ENCODE measurements around the gene ITIH6.
"Not testable (repeated sequence)": the region's sequence is repeated elsewhere in the genome, so short reads cannot be mapped to it uniquely, and the experiment has no call there.

The ITIH6 gene

GRCh38 chrX:54798137-54798536, at the start of gene ITIH6:
Gene ITIH6 (minus strand): TSS chrX:54798255. CDS start chrX:54798210, 45 bp downstream.
- no peak for DNase-seq (ENCODE audit: low spot score)

- DNase-seq (ENCODE audit: low spot score): not testable (repeated sequence)
Observed at GRCh38 chrX:54847700-54848099, 49.6 kb upstream of the ITIH6 start.

GRCh38 chrX:54843050-54843449, 45.0 kb upstream of the ITIH6 start:
- DNase-seq (ENCODE audit: low spot score): no peak

GRCh38 chrX:54842607-54843006, 44.6 kb upstream of the ITIH6 start:
- DNase-seq (ENCODE audit: low spot score): no peak

GRCh38 chrX:54841184-54841874, 43.3 kb upstream of the ITIH6 start:
- DNase-seq (ENCODE audit: low spot score): not testable (repeated sequence)

- DNase-seq (ENCODE audit: low spot score): no peak
Observed at GRCh38 chrX:54838583-54838982, 40.5 kb upstream of the ITIH6 start.

- DNase-seq (ENCODE audit: low spot score): no peak
Observed at GRCh38 chrX:54826598-54826997, 28.5 kb upstream of the ITIH6 start.

GRCh38 chrX:54825716-54826438, 27.8 kb upstream of the ITIH6 start:
- no peak for DNase-seq (ENCODE audit: low spot score)

- no peak for DNase-seq (ENCODE audit: low spot score)
Observed at GRCh38 chrX:54824722-54825121, 26.7 kb upstream of the ITIH6 start.

GRCh38 chrX:54824195-54824594, 26.1 kb upstream of the ITIH6 start:
- no peak for DNase-seq (ENCODE audit: low spot score)

GRCh38 chrX:54821310-54821709, 23.3 kb upstream of the ITIH6 start:
- DNase-seq (ENCODE audit: low spot score): no peak

- no peak for DNase-seq (ENCODE audit: low spot score)
Observed at GRCh38 chrX:54820737-54821136, 22.7 kb upstream of the ITIH6 start.

GRCh38 chrX:54819201-54819600, 21.1 kb upstream of the ITIH6 start:
- no peak for DNase-seq (ENCODE audit: low spot score)

GRCh38 chrX:54818221-54818620, 20.2 kb upstream of the ITIH6 start:
- DNase-seq (ENCODE audit: low spot score): no peak

GRCh38 chrX:54817220-54817820, 19.3 kb upstream of the ITIH6 start:
- no peak for DNase-seq (ENCODE audit: low spot score)

GRCh38 chrX:54812306-54812705, 14.3 kb upstream of the ITIH6 start:
- DNase-seq (ENCODE audit: low spot score): no peak

GRCh38 chrX:54811301-54811885, 13.3 kb upstream of the ITIH6 start:
- DNase-seq (ENCODE audit: low spot score): no peak

- no peak for DNase-seq (ENCODE audit: low spot score)
Observed at GRCh38 chrX:54810532-54810931, 12.5 kb upstream of the ITIH6 start.

GRCh38 chrX:54808605-54809483, 10.8 kb upstream of the ITIH6 start:
- peak; percentile 93 for DNase-seq (ENCODE audit: low spot score)

- peak; percentile 46 for DNase-seq (ENCODE audit: low spot score)
Observed at GRCh38 chrX:54808109-54808604, 10.1 kb upstream of the ITIH6 start.

GRCh38 chrX:54807524-54808108, 9.6 kb upstream of the ITIH6 start, which contains the start of gene MAGED2:
Gene MAGED2 (plus strand): TSS chrX:54807745. CDS start chrX:54809332, 1,587 bp downstream.
- no peak for DNase-seq (ENCODE audit: low spot score)
